GM23338 (cell line): ENCODE data around the gene PSMG2. TPM values are rescaled to one million over a fixed set of nuclear protein-coding genes. Genes with fewer than 3 reads are reported as not detected.
A peak's percentile ranks its signal among the peaks of the same experiment; 100 is the strongest.

Experiments used
- ATAC-seq: fragments of 200-7000 bp; cut with Tn5 transposase; 3 replicates; pipeline ENCODE4 v1.9.1; 2020
- DNase-seq: peaks from one replicate; pipeline ENCODE4 v3.0.0-alpha.2; 2015; ENCODE audit warnings: low spot score
- H2AFZ ChIP-seq: fragments of 200-600 bp; sonication (generic); 2 replicates; pipeline ENCODE4 v1.8.0; 2016; ENCODE audit warnings: antibody characterized with exemption, mild to moderate bottlenecking, moderate library complexity
- H3F3A ChIP-seq: fragments of 200-600 bp; sonication (generic); replicated peaks from 2 replicates; pipeline ENCODE4 v1.8.0; 2017; ENCODE audit warnings: antibody characterized with exemption, mixed run types, low read depth
- H3K27ac ChIP-seq: fragments of 200-600 bp; sonication (generic); 2 replicates; pipeline ENCODE4 v1.6.1; 2016; ENCODE audit warnings: low read depth
- H3K27me3 ChIP-seq: fragments of 200-600 bp; sonication (generic); 2 replicates; pipeline ENCODE4 v1.8.0; 2016; ENCODE audit warnings: mild to moderate bottlenecking, mixed run types, moderate library complexity; ENCODE audit not compliant: insufficient read depth
- H3K36me3 ChIP-seq: fragments of 200-600 bp; sonication (generic); 2 replicates; pipeline ENCODE4 v1.8.0; 2016; ENCODE audit warnings: mild to moderate bottlenecking; ENCODE audit not compliant: insufficient read depth
- H3K4me1 ChIP-seq: fragments of 200-600 bp; sonication (generic); 2 replicates; pipeline ENCODE4 v1.8.0; 2016; ENCODE audit warnings: mild to moderate bottlenecking, moderate library complexity; ENCODE audit not compliant: insufficient read depth
- H3K4me2 ChIP-seq: fragments of 200-600 bp; sonication (generic); 2 replicates; pipeline ENCODE4 v1.7.1; 2017; ENCODE audit warnings: mixed run types
- H3K4me3 ChIP-seq: fragments of 200-600 bp; sonication (generic); 2 replicates; pipeline ENCODE4 v1.6.1; 2016; ENCODE audit warnings: mixed run types
- H3K79me2 ChIP-seq: fragments of 200-600 bp; sonication (generic); replicated peaks from 2 replicates; pipeline ENCODE4 v1.8.0; 2017; ENCODE audit warnings: mild to moderate bottlenecking; ENCODE audit not compliant: insufficient read depth
- H3K9me2 ChIP-seq: fragments of 200-600 bp; sonication (generic); 2 replicates; pipeline ENCODE4 v1.8.0; 2017; ENCODE audit not compliant: insufficient read depth
- H4K20me1 ChIP-seq: fragments of 200-600 bp; sonication (generic); replicated peaks from 2 replicates; pipeline ENCODE4 v1.8.0; 2017; ENCODE audit warnings: mild to moderate bottlenecking; ENCODE audit not compliant: insufficient read depth
- H3K27ac Mint-ChIP-seq: 2 replicates; pipeline ENCODE4 v1.8.0; 2020; ENCODE audit warnings: inconsistent platforms, mild to moderate bottlenecking, moderate library complexity, mixed read lengths
- H3K27me3 Mint-ChIP-seq: 3 replicates; pipeline ENCODE4 v1.8.0; 2022; ENCODE audit warnings: low read depth, mild to moderate bottlenecking, moderate library complexity, mixed read lengths, inconsistent platforms; ENCODE audit not compliant: insufficient read depth, poor library complexity
- H3K36me3 Mint-ChIP-seq: 3 replicates; pipeline ENCODE4 v1.8.0; 2021; ENCODE audit warnings: low read depth, mild to moderate bottlenecking, inconsistent platforms, moderate library complexity, mixed read lengths
- H3K4me1 Mint-ChIP-seq: 3 replicates; pipeline ENCODE4 v1.8.0; 2020; ENCODE audit warnings: mild to moderate bottlenecking, inconsistent platforms, mixed read lengths
- H3K4me3 Mint-ChIP-seq: 3 replicates; pipeline ENCODE4 v1.8.0; 2021; ENCODE audit warnings: moderate library complexity, mild to moderate bottlenecking, inconsistent platforms, mixed read lengths
- H3K9me3 Mint-ChIP-seq: 3 replicates; pipeline ENCODE4 v1.8.0; 2020; ENCODE audit warnings: moderate library complexity, mild to moderate bottlenecking, inconsistent platforms, mixed read lengths
- CREB1 ChIP-seq: fragments of 250-450 bp; sonication (Bioruptor Pico); IDR thresholded peaks from 2 replicates; pipeline ENCODE4 v1.5.0; 2020; ENCODE audit warnings: low read depth, mild to moderate bottlenecking, moderate library complexity
- CTCF ChIP-seq, 2 experiments: fragments of 200-600 bp in 1 of 2; sonication (generic) in 1 of 2; conservative IDR thresholded peaks; 2 replicates each; pipeline versions ENCODE4 v1.5.1 to v1.6.1; 2016 to 2017; ENCODE audit warnings: antibody characterized with exemption in 2 of 2, low read depth in 2 of 2, mild to moderate bottlenecking in 2 of 2, moderate library complexity in 1 of 2
- ETS1 ChIP-seq: IDR thresholded peaks from 2 replicates; pipeline ENCODE4 v1.6.1; 2016; ENCODE audit warnings: antibody characterized with exemption
- EZH2 ChIP-seq: fragments of 200-600 bp; sonication (generic); IDR thresholded peaks from one replicate; pipeline ENCODE4 v1.8.0; 2017; ENCODE audit warnings: antibody characterized with exemption, mild to moderate bottlenecking, low read depth; ENCODE audit not compliant: unreplicated experiment
- EZH2phosphoT487 ChIP-seq: fragments of 200-600 bp; sonication (generic); IDR thresholded peaks from one replicate; pipeline ENCODE4 v1.8.1; 2018; ENCODE audit warnings: antibody characterized with exemption; ENCODE audit not compliant: unreplicated experiment
- JUNB ChIP-seq: IDR thresholded peaks from one replicate; pipeline ENCODE4 v1.6.1; 2016; ENCODE audit warnings: antibody characterized with exemption; ENCODE audit not compliant: unreplicated experiment
- NANOG ChIP-seq: IDR thresholded peaks from 2 replicates; pipeline ENCODE4 v1.6.1; 2016; ENCODE audit warnings: antibody characterized with exemption, borderline replicate concordance
- POLR2AphosphoS5 ChIP-seq: IDR thresholded peaks from 2 replicates; pipeline ENCODE4 v1.6.1; 2016; ENCODE audit warnings: antibody characterized with exemption, low read depth
- STAT1 ChIP-seq: IDR thresholded peaks from one replicate; pipeline ENCODE4 v1.6.1; 2016; ENCODE audit warnings: antibody characterized with exemption; ENCODE audit not compliant: unreplicated experiment
- ZNF114 ChIP-seq: fragments of 250-450 bp; sonication (Bioruptor Pico); IDR thresholded peaks from 2 replicates; pipeline ENCODE4 v1.5.0; 2020; ENCODE audit warnings: mild to moderate bottlenecking, moderate library complexity
- ZNF331 ChIP-seq: fragments of 250-450 bp; sonication (Bioruptor Pico); IDR thresholded peaks from 2 replicates; pipeline ENCODE4 v1.5.0; 2020; ENCODE audit warnings: low read depth, mild to moderate bottlenecking, moderate library complexity
- ZNF462 ChIP-seq: fragments of 250-450 bp; sonication (Bioruptor Pico); IDR thresholded peaks from 2 replicates; pipeline ENCODE4 v1.5.0; 2020; ENCODE audit warnings: mild to moderate bottlenecking, moderate library complexity
- polyA plus RNA-seq: library from polyadenylated mRNA; unstranded; fragments of >200 nt; fragmentation: Nextera tagmentation; extraction: Ambion mirVana; gene quantifications from 2 replicates; pipeline ENCODE4 v1.2.1, GENCODE V29; 2016
- total RNA-seq: library from RNA; depleted of rRNA; stranded (reverse); fragments of >200 nt; shearing (Covaris generic); gene quantifications from 2 replicates; pipeline ENCODE4 v1.2.3, GENCODE V29; 2014
- TF ChIP-seq, protein P1 (sequence below): IDR thresholded peaks from one replicate; pipeline ENCODE4 v1.6.1; 2018; ENCODE audit warnings: antibody characterized with exemption; ENCODE audit not compliant: unreplicated experiment

The PSMG2 gene
- total and polyA plus RNA-seq, 2 experiments from 2014 or later = 87.8 to 151 TPM

DNA sequence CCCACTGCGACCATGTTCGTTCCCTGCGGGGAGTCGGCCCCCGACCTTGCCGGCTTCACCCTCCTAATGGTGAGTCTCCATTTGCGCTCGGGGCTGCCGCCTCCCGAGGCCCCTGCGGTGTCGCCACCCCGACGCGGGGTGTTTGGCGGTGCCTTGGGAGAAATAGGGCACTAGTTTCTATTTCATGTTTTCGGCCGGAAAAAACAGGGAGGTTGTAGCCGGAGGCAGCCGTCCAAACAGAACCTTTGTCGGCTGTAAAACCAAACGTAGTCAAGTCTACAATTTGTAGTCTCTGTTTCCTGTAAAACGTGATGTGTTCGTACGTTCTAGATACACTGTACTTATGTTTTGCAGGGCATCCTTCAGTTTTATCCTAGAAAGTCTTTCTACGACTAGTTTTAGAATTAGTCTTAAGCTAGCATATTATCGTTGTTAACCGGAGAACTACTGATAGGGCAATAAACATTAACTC lies 290 bp downstream of the PSMG2 start:
- H3K9me2 ChIP-seq = no peaks in the 10 kb centered on the region
- no peaks in the 10 kb centered on the region for H3K27me3 ChIP-seq
- peaks cover 17% of the 10 kb centered on the region; the same call in 1 of the 2 replicates for H4K20me1 ChIP-seq
- peak overlapping the region; percentile 93 for H3K4me2 ChIP-seq
- peaks cover 6% of the 10 kb centered on the region; the same call in 1 of the 3 replicates for H3K9me3 Mint-ChIP-seq
- ATAC-seq (no peak), DNase-seq (no peak)
- H3K27ac ChIP-seq = peak overlapping the region; percentile 95
- H2AFZ ChIP-seq = peak overlapping the region; percentile 94
- peaks cover 11% of the 10 kb centered on the region; the same call in 1 of the 2 replicates for H3F3A ChIP-seq
- peaks cover 67% of the 10 kb centered on the region for H3K79me2 ChIP-seq
- peak overlapping the region; percentile 100 for H3K27ac Mint-ChIP-seq
- peaks cover 40% of the 10 kb centered on the region for H3K36me3 Mint-ChIP-seq
- peak overlapping the region; percentile 81 for H3K4me3 ChIP-seq
- peaks cover 8% of the 10 kb centered on the region for H3K27me3 Mint-ChIP-seq
- H3K4me1 Mint-ChIP-seq = peaks cover 23% of the 10 kb centered on the region
- peaks cover 27% of the 10 kb centered on the region for H3K36me3 ChIP-seq
- peak overlapping the region; percentile 95 for H3K4me3 Mint-ChIP-seq
- peaks cover 13% of the 10 kb centered on the region; the same call in 1 of the 2 replicates for H3K4me1 ChIP-seq
- TF ChIP-seq ZNF114 (no peak), JUNB (no peak), ZNF331 (CRISPR knock-in tag) (no peak), CTCF (conservative IDR thresholded peaks at IDR 0.05; ENCODE audit: low read depth in 2 of 2) (no peak), EZH2 (no peak), EZH2phosphoT487 (no peak), STAT1 (no peak), ZNF462 (CRISPR knock-in tag) (no peak), NANOG (no peak), CREB1 (CRISPR knock-in tag) (no peak), POLR2AphosphoS5 (no peak), ETS1 (no peak)
- TF ChIP-seq, protein P1, sequence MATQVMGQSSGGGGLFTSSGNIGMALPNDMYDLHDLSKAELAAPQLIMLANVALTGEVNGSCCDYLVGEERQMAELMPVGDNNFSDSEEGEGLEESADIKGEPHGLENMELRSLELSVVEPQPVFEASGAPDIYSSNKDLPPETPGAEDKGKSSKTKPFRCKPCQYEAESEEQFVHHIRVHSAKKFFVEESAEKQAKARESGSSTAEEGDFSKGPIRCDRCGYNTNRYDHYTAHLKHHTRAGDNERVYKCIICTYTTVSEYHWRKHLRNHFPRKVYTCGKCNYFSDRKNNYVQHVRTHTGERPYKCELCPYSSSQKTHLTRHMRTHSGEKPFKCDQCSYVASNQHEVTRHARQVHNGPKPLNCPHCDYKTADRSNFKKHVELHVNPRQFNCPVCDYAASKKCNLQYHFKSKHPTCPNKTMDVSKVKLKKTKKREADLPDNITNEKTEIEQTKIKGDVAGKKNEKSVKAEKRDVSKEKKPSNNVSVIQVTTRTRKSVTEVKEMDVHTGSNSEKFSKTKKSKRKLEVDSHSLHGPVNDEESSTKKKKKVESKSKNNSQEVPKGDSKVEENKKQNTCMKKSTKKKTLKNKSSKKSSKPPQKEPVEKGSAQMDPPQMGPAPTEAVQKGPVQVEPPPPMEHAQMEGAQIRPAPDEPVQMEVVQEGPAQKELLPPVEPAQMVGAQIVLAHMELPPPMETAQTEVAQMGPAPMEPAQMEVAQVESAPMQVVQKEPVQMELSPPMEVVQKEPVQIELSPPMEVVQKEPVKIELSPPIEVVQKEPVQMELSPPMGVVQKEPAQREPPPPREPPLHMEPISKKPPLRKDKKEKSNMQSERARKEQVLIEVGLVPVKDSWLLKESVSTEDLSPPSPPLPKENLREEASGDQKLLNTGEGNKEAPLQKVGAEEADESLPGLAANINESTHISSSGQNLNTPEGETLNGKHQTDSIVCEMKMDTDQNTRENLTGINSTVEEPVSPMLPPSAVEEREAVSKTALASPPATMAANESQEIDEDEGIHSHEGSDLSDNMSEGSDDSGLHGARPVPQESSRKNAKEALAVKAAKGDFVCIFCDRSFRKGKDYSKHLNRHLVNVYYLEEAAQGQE = no peak
